HepG2 (cell line): ENCODE results near the gene IL27RA. TPM values are rescaled to one million over a fixed set of nuclear protein-coding genes. Genes with fewer than 3 reads are reported as not detected.
A peak's percentile ranks its signal among the peaks of the same experiment; 100 is the strongest.

ENCODE experiments used
- E2F2 ChIP-seq: sonication (generic); formaldehyde crosslinking; IDR thresholded peaks from 2 replicates; pipeline ENCODE4 v1.4.0; 2020; ENCODE audit warnings: missing genetic modification reagents, borderline replicate concordance
- ELF1 ChIP-seq: sonication (generic); formaldehyde crosslinking; IDR thresholded peaks from 2 replicates; pipeline ENCODE4 v1.4.0; 2020; ENCODE audit warnings: missing genetic modification reagents
- ESRRA ChIP-seq: sonication (generic); formaldehyde crosslinking; IDR thresholded peaks from 2 replicates; pipeline ENCODE4 v1.5.1; 2020; ENCODE audit warnings: mild to moderate bottlenecking, low read depth, missing genetic modification reagents
- FOSL2 ChIP-seq: sonication (generic); formaldehyde crosslinking; IDR thresholded peaks from 2 replicates; pipeline ENCODE4 v1.4.0; 2020; ENCODE audit warnings: missing genetic modification reagents
- KDM1A ChIP-seq: IDR thresholded peaks from 2 replicates; pipeline ENCODE4 v1.6.1; 2016; ENCODE audit warnings: missing compliant biosample characterization
- MIXL1 ChIP-seq: IDR thresholded peaks from 2 replicates; pipeline ENCODE4 v1.6.1; 2016
- NR2F1 ChIP-seq, 2 experiments: fragments of 450-650 bp in 1 of 2; formaldehyde crosslinking in 1 of 2; IDR thresholded peaks; 2 replicates each; pipeline versions ENCODE4 v1.5.0 to v1.6.1; 2016 to 2020; ENCODE audit warnings: mild to moderate bottlenecking in 1 of 2, missing compliant biosample characterization in 1 of 2, missing genetic modification reagents in 1 of 2, moderate library complexity in 1 of 2
- PHF20 ChIP-seq: sonication (generic); formaldehyde crosslinking; IDR thresholded peaks from 2 replicates; pipeline ENCODE4 v1.5.0; 2020; ENCODE audit warnings: mild to moderate bottlenecking, missing genetic modification reagents
- PLSCR1 ChIP-seq: sonication (generic); formaldehyde crosslinking; IDR thresholded peaks from 2 replicates; pipeline ENCODE4 v1.5.0; 2020; ENCODE audit warnings: missing genetic modification reagents, mild to moderate bottlenecking, borderline replicate concordance
- PPARG ChIP-seq: conservative IDR thresholded peaks from 2 replicates; pipeline ENCODE4 v1.6.1; 2016; ENCODE audit warnings: missing biosample characterization, missing genetic modification reagents
- RAD21 ChIP-seq: fragments of 450-650 bp; formaldehyde crosslinking; IDR thresholded peaks from 2 replicates; pipeline ENCODE4 v1.5.0; 2020; ENCODE audit warnings: mild to moderate bottlenecking
- SMAD9 ChIP-seq: sonication (generic); formaldehyde crosslinking; IDR thresholded peaks from 2 replicates; pipeline ENCODE4 v1.5.1; 2020; ENCODE audit warnings: mild to moderate bottlenecking, missing genetic modification reagents
- SMC3 ChIP-seq: IDR thresholded peaks from 2 replicates; pipeline ENCODE4 v1.6.1; 2011; ENCODE audit warnings: low read length, improper control_type of control experiment
- SNAPC2 ChIP-seq: sonication (generic); formaldehyde crosslinking; IDR thresholded peaks from 2 replicates; pipeline ENCODE4 v1.8.1; 2022; ENCODE audit warnings: mild to moderate bottlenecking, missing genetic modification reagents
- SP140L ChIP-seq: sonication (generic); formaldehyde crosslinking; IDR thresholded peaks from 2 replicates; pipeline ENCODE4 v1.4.0; 2020; ENCODE audit warnings: missing genetic modification reagents, borderline replicate concordance
- ZBTB14 ChIP-seq: sonication (generic); formaldehyde crosslinking; IDR thresholded peaks from 2 replicates; pipeline ENCODE4 v1.4.0; 2020; ENCODE audit warnings: missing genetic modification reagents
- ZBTB44 ChIP-seq: sonication (generic); formaldehyde crosslinking; IDR thresholded peaks from 2 replicates; pipeline ENCODE4 v1.4.0; 2020; ENCODE audit warnings: missing genetic modification reagents
- ZFP62 ChIP-seq: sonication (generic); formaldehyde crosslinking; IDR thresholded peaks from 2 replicates; pipeline ENCODE4 v1.4.0; 2020; ENCODE audit warnings: missing genetic modification reagents
- ZFP90 ChIP-seq: sonication (generic); formaldehyde crosslinking; IDR thresholded peaks from 2 replicates; pipeline ENCODE4 v1.8.0; 2022; ENCODE audit warnings: missing genetic modification reagents, mild to moderate bottlenecking, inconsistent platforms, borderline replicate concordance
- ZFY ChIP-seq: sonication (generic); formaldehyde crosslinking; IDR thresholded peaks from 2 replicates; pipeline ENCODE4 v1.4.0; 2020; ENCODE audit warnings: missing genetic modification reagents
- ZNF607 ChIP-seq: sonication (generic); formaldehyde crosslinking; IDR thresholded peaks from 2 replicates; pipeline ENCODE4 v1.5.1; 2020; ENCODE audit warnings: missing genetic modification reagents, mild to moderate bottlenecking, borderline replicate concordance
- ZNF770 ChIP-seq: sonication (generic); formaldehyde crosslinking; IDR thresholded peaks from 2 replicates; pipeline ENCODE4 v1.5.0; 2020; ENCODE audit warnings: mild to moderate bottlenecking, missing genetic modification reagents
- ZNF878 ChIP-seq: sonication (generic); formaldehyde crosslinking; IDR thresholded peaks from 2 replicates; pipeline ENCODE4 v1.8.1; 2023; ENCODE audit warnings: mild to moderate bottlenecking, missing genetic modification reagents, moderate library complexity
- polyA plus RNA-seq, 8 experiments: library from polyadenylated mRNA; depleted of rRNA in 3 of 8; stranded (reverse) in 7 of 8; unstranded in 1 of 8; fragments of >200 nt; fragmentation: Illumina TruSeq in 4 of 8; extraction: Trizol in 4 of 8; gene quantifications; 2 replicates each; pipeline versions ENCODE4 v1.2.1 to v1.2.3, GENCODE V29; 2011 to 2016; ENCODE audit warnings: low read depth in 4 of 8, missing spikeins in 1 of 8, mixed read lengths in 1 of 8; ENCODE audit not compliant: insufficient read depth in 1 of 8
- total RNA-seq, 5 experiments: library from RNA; depleted of rRNA; stranded (reverse); fragments of >200 nt; fragmentation: Illumina TruSeq; extraction: Trizol; gene quantifications; 2 replicates each; pipeline ENCODE4 v1.2.3, GENCODE V29; 2016; ENCODE audit warnings: low read depth in 1 of 5

Gene IL27RA
- total and polyA plus RNA-seq, 2 of the 13 experiments (the other 11 are each of a cell fraction or from before 2014, with no cell fraction given): 3.5 to 8.1 TPM

- TF ChIP-seq PPARG (CRISPR knock-in tag): 0 out of 2 replicates have a peak, but pooled peaks have one; percentile 26
- peak; percentile 52 for TF ChIP-seq ZFY (CRISPR knock-in tag)
- TF ChIP-seq MIXL1: peak; percentile 28; the same call in 1 of the 2 replicates
- TF ChIP-seq ZBTB14 (CRISPR knock-in tag): 0 out of 2 replicates have a peak, but pooled peaks have one; percentile 31
- TF ChIP-seq SMAD9 (CRISPR knock-in tag): no peak
- TF ChIP-seq ELF1: peak; percentile 81
- TF ChIP-seq E2F2 (CRISPR knock-in tag): no peak
- no peak for TF ChIP-seq ZFP90
- peak; percentile 60; the same call in 1 of the 2 replicates for TF ChIP-seq PHF20 (CRISPR knock-in tag)
- peak; percentile 46; the same call in 1 of the 2 replicates for TF ChIP-seq SMC3
- TF ChIP-seq KDM1A: peak; percentile 58; the same call in 1 of the 2 replicates
- peak; percentile 60; the same call in 1 of the 2 replicates for TF ChIP-seq ZNF607 (CRISPR knock-in tag)
- peak; percentile 84 to 88 for TF ChIP-seq NR2F1 (CRISPR knock-in tag; IDR thresholded peaks at IDR 0.05)
- peak; percentile 98 for TF ChIP-seq ESRRA (CRISPR knock-in tag)
- peak; percentile 34; the same call in 1 of the 2 replicates for TF ChIP-seq RAD21 (CRISPR knock-in tag)
- peak; percentile 56; the same call in 1 of the 2 replicates for TF ChIP-seq ZNF878 (CRISPR knock-in tag)
- peak; percentile 59; the same call in 1 of the 2 replicates for TF ChIP-seq ZNF770
- TF ChIP-seq FOSL2: peak; percentile 52; the same call in 1 of the 2 replicates
- TF ChIP-seq ZFP62 (CRISPR knock-in tag): no peak
- no peak for TF ChIP-seq ZBTB44 (CRISPR knock-in tag)
- TF ChIP-seq SNAPC2 (CRISPR knock-in tag): peak; percentile 74; the same call in 1 of the 2 replicates
- no peak for TF ChIP-seq PLSCR1 (CRISPR knock-in tag)
- TF ChIP-seq SP140L (CRISPR knock-in tag): no peak
These were observed 7.9 kb upstream of the IL27RA start (continued) for GRCh38 chr19:14023404-14024235.
